ENCODE data around the gene RNF5.

Gene RNF5

GRCh38 chr6:32222333-32223230 is 44.4 kb downstream of the RNF5 start:
- no peaks in the 10 kb centered on the region for H3K9me3 ChIP-seq (ENCODE audit: low read length)
- H3K27me3 ChIP-seq (ENCODE audit: insufficient read depth, low read length) = peaks cover 29% of the 10 kb centered on the region
- H3K4me1 ChIP-seq (ENCODE audit: insufficient read depth, low read length) = no peaks in the 10 kb centered on the region
- H2AFZ ChIP-seq (ENCODE audit: low read depth, low read length) = no peak overlapping the region
- H3K4me3 ChIP-seq (ENCODE audit: low read length) = no peak overlapping the region
- no peaks in the 10 kb centered on the region for H3K36me3 ChIP-seq (ENCODE audit: insufficient read depth, low read length)

- Histone ChIP-seq H3K9me3 (ENCODE audit: low read length) (no peaks in the 10 kb centered on the region), H3K27me3 (ENCODE audit: insufficient read depth, low read length) (peaks cover 26% of the 10 kb centered on the region), H2AFZ (ENCODE audit: low read depth, low read length) (no peak within 1 kb of the TSS), H3K4me3 (ENCODE audit: low read length) (no peak within 1 kb of the TSS), H3K4me1 (ENCODE audit: insufficient read depth, low read length) (no peaks in the 10 kb centered on the region), H3K36me3 (ENCODE audit: insufficient read depth, low read length) (no peaks in the 10 kb centered on the region)
Measured at GRCh38 chr6:32223258-32224235, 45.3 kb downstream of the RNF5 start, which contains the start of gene NOTCH4. Gene NOTCH4 (minus strand): TSS chr6:32224067. CDS start chr6:32223928, 139 bp downstream.

GRCh38 chr6:32224696-32225095 is 46.5 kb downstream of the RNF5 start:
- Histone ChIP-seq H3K36me3 (ENCODE audit: insufficient read depth, low read length) (no peaks in the 10 kb centered on the region), H3K4me3 (ENCODE audit: low read length) (no peak overlapping the region), H3K4me1 (ENCODE audit: insufficient read depth, low read length) (no peaks in the 10 kb centered on the region), H2AFZ (ENCODE audit: low read depth, low read length) (no peak overlapping the region), H3K9me3 (ENCODE audit: low read length) (no peaks in the 10 kb centered on the region), H3K27me3 (ENCODE audit: insufficient read depth, low read length) (peaks cover 26% of the 10 kb centered on the region)

- no peaks in the 10 kb centered on the region for H3K36me3 ChIP-seq (ENCODE audit: insufficient read depth, low read length)
- no peak overlapping the region for H3K4me3 ChIP-seq (ENCODE audit: low read length)
- H3K27me3 ChIP-seq (ENCODE audit: insufficient read depth, low read length) = peaks cover 22% of the 10 kb centered on the region
- H2AFZ ChIP-seq (ENCODE audit: low read depth, low read length) = no peak overlapping the region
- no peaks in the 10 kb centered on the region for H3K4me1 ChIP-seq (ENCODE audit: insufficient read depth, low read length)
- no peaks in the 10 kb centered on the region for H3K9me3 ChIP-seq (ENCODE audit: low read length)
Measured at GRCh38 chr6:32226434-32226833, 48.2 kb downstream of the RNF5 start.
